HepG2 (cell line): Measurements from ENCODE around the gene TMF1. TPM values are rescaled to one million over a fixed set of nuclear protein-coding genes. Genes with fewer than 3 reads are reported as not detected.

Source experiments
- FOXK2 ChIP-seq: fragments of 450-650 bp; IDR thresholded peaks from 2 replicates; pipeline ENCODE4 v1.6.1; 2016
- FOXO1 ChIP-seq: sonication (generic); formaldehyde crosslinking; IDR thresholded peaks from 2 replicates; pipeline ENCODE4 v1.4.0; 2020; ENCODE audit warnings: missing genetic modification reagents
- HHEX ChIP-seq: IDR thresholded peaks from 2 replicates; pipeline ENCODE4 v1.6.1; 2016; ENCODE audit warnings: control low read depth
- HOXA3 ChIP-seq: sonication (generic); formaldehyde crosslinking; IDR thresholded peaks from 2 replicates; pipeline ENCODE4 v1.5.0; 2020; ENCODE audit warnings: missing genetic modification reagents
- KDM2A ChIP-seq: sonication (generic); formaldehyde crosslinking; IDR thresholded peaks from 2 replicates; pipeline ENCODE4 v1.4.0; 2020; ENCODE audit warnings: low read depth, missing genetic modification reagents, borderline replicate concordance
- MTF2 ChIP-seq: sonication (generic); formaldehyde crosslinking; IDR thresholded peaks from 2 replicates; pipeline ENCODE4 v1.5.0; 2020; ENCODE audit warnings: missing genetic modification reagents, borderline replicate concordance
- NFE2L2 ChIP-seq: fragments of 150-350 bp; IDR thresholded peaks from 2 replicates; pipeline ENCODE4 v1.6.1; 2014; ENCODE audit warnings: low read length
- RFX3 ChIP-seq: IDR thresholded peaks from 2 replicates; pipeline ENCODE4 v1.6.1; 2016; ENCODE audit warnings: missing biosample characterization, missing genetic modification reagents
- ZFP37 ChIP-seq: sonication (generic); formaldehyde crosslinking; IDR thresholded peaks from 2 replicates; pipeline ENCODE4 v1.4.0; 2020; ENCODE audit warnings: missing genetic modification reagents, borderline replicate concordance
- ZNF333 ChIP-seq: sonication (generic); formaldehyde crosslinking; IDR thresholded peaks from 2 replicates; pipeline ENCODE4 v1.4.0; 2020; ENCODE audit warnings: mild to moderate bottlenecking, missing genetic modification reagents, borderline replicate concordance
- ZNF546 ChIP-seq: sonication (generic); formaldehyde crosslinking; conservative IDR thresholded peaks from 2 replicates; pipeline ENCODE4 v1.8.1; 2023; ENCODE audit warnings: mild to moderate bottlenecking, missing genetic modification reagents
- ZNF7 ChIP-seq: IDR thresholded peaks from 2 replicates; pipeline ENCODE4 v1.6.1; 2016; ENCODE audit warnings: missing biosample characterization, missing genetic modification reagents
- polyA plus RNA-seq, 8 experiments: library from polyadenylated mRNA; depleted of rRNA in 3 of 8; stranded (reverse) in 7 of 8; unstranded in 1 of 8; fragments of >200 nt; fragmentation: Illumina TruSeq in 4 of 8; extraction: Trizol in 4 of 8; gene quantifications; 2 replicates each; pipeline versions ENCODE4 v1.2.1 to v1.2.3, GENCODE V29; 2011 to 2016; ENCODE audit warnings: low read depth in 4 of 8, missing spikeins in 1 of 8, mixed read lengths in 1 of 8; ENCODE audit not compliant: insufficient read depth in 1 of 8
- total RNA-seq, 5 experiments: library from RNA; depleted of rRNA; stranded (reverse); fragments of >200 nt; fragmentation: Illumina TruSeq; extraction: Trizol; gene quantifications; 2 replicates each; pipeline ENCODE4 v1.2.3, GENCODE V29; 2016; ENCODE audit warnings: low read depth in 1 of 5
- TF ChIP-seq, protein P1 (sequence below): sonication (generic); formaldehyde crosslinking; IDR thresholded peaks from 2 replicates; pipeline ENCODE4 v1.9.0; 2021; ENCODE audit warnings: mild to moderate bottlenecking, missing genetic modification reagents
- TF ChIP-seq, protein P2 (sequence below): sonication (generic); formaldehyde crosslinking; IDR thresholded peaks from 2 replicates; pipeline ENCODE4 v1.4.0; 2020; ENCODE audit warnings: mild to moderate bottlenecking, missing genetic modification reagents, borderline replicate concordance
- TF ChIP-seq, protein P3 (sequence below): sonication (generic); formaldehyde crosslinking; IDR thresholded peaks from 2 replicates; pipeline ENCODE4 v1.5.1; 2020; ENCODE audit warnings: missing genetic modification reagents, mild to moderate bottlenecking, borderline replicate concordance

The TMF1 gene
- total and polyA plus RNA-seq, 2 of the 13 experiments (the other 11 are each of a cell fraction or from before 2014, with no cell fraction given) = 12.1 to 38.4 TPM

DNA sequence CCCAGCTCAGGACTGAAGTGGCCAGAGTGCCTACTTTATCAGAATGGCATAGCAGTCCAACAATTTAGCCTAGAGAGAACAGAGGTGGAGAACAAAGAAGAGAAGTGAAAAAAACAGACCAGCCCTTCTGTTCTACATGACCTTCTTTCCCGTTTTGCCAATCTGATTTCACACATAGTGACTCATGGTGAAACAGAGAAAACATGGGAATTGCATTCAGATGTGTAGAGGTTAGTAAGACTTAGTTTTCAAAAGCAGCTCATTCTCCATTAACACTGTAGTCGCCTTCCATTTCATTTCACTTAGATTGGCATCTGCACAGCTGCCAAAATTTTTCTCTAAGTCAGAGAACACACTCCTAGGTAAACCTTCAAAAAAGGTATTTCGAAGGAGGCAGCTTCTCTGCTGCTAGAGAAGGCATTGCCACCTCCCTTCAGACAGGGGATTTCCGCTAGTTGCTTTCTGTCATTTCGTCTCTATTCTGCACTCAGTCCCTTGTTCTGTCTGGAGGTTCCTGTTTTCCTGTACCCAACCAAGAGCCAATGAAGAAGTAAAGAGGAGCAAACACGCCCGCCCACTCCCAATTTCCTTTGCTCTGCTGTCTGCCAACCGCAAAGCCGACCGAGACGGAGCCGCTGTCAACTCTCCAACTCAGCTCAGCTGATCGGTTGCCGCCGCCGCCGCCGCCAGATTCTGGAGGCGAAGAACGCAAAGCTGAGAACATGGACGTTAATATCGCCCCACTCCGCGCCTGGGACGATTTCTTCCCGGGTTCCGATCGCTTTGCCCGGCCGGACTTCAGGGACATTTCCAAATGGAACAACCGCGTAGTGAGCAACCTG, 32.4 kb upstream of the TMF1 start, which contains the start of gene ARL6IP5 (continued):
- TF ChIP-seq, protein P1, sequence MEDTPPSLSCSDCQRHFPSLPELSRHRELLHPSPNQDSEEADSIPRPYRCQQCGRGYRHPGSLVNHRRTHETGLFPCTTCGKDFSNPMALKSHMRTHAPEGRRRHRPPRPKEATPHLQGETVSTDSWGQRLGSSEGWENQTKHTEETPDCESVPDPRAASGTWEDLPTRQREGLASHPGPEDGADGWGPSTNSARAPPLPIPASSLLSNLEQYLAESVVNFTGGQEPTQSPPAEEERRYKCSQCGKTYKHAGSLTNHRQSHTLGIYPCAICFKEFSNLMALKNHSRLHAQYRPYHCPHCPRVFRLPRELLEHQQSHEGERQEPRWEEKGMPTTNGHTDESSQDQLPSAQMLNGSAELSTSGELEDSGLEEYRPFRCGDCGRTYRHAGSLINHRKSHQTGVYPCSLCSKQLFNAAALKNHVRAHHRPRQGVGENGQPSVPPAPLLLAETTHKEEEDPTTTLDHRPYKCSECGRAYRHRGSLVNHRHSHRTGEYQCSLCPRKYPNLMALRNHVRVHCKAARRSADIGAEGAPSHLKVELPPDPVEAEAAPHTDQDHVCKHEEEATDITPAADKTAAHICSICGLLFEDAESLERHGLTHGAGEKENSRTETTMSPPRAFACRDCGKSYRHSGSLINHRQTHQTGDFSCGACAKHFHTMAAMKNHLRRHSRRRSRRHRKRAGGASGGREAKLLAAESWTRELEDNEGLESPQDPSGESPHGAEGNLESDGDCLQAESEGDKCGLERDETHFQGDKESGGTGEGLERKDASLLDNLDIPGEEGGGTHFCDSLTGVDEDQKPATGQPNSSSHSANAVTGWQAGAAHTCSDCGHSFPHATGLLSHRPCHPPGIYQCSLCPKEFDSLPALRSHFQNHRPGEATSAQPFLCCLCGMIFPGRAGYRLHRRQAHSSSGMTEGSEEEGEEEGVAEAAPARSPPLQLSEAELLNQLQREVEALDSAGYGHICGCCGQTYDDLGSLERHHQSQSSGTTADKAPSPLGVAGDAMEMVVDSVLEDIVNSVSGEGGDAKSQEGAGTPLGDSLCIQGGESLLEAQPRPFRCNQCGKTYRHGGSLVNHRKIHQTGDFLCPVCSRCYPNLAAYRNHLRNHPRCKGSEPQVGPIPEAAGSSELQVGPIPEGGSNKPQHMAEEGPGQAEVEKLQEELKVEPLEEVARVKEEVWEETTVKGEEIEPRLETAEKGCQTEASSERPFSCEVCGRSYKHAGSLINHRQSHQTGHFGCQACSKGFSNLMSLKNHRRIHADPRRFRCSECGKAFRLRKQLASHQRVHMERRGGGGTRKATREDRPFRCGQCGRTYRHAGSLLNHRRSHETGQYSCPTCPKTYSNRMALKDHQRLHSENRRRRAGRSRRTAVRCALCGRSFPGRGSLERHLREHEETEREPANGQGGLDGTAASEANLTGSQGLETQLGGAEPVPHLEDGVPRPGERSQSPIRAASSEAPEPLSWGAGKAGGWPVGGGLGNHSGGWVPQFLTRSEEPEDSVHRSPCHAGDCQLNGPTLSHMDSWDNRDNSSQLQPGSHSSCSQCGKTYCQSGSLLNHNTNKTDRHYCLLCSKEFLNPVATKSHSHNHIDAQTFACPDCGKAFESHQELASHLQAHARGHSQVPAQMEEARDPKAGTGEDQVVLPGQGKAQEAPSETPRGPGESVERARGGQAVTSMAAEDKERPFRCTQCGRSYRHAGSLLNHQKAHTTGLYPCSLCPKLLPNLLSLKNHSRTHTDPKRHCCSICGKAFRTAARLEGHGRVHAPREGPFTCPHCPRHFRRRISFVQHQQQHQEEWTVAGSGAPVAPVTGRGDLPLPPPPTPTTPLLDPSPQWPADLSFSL (CRISPR knock-in tag) = no peak
- no peak for TF ChIP-seq MTF2 (CRISPR knock-in tag)
- no peak; the same call in 1 of the 2 replicates for TF ChIP-seq FOXO1 (CRISPR knock-in tag)
- no peak for TF ChIP-seq ZNF7
- TF ChIP-seq, protein P2, sequence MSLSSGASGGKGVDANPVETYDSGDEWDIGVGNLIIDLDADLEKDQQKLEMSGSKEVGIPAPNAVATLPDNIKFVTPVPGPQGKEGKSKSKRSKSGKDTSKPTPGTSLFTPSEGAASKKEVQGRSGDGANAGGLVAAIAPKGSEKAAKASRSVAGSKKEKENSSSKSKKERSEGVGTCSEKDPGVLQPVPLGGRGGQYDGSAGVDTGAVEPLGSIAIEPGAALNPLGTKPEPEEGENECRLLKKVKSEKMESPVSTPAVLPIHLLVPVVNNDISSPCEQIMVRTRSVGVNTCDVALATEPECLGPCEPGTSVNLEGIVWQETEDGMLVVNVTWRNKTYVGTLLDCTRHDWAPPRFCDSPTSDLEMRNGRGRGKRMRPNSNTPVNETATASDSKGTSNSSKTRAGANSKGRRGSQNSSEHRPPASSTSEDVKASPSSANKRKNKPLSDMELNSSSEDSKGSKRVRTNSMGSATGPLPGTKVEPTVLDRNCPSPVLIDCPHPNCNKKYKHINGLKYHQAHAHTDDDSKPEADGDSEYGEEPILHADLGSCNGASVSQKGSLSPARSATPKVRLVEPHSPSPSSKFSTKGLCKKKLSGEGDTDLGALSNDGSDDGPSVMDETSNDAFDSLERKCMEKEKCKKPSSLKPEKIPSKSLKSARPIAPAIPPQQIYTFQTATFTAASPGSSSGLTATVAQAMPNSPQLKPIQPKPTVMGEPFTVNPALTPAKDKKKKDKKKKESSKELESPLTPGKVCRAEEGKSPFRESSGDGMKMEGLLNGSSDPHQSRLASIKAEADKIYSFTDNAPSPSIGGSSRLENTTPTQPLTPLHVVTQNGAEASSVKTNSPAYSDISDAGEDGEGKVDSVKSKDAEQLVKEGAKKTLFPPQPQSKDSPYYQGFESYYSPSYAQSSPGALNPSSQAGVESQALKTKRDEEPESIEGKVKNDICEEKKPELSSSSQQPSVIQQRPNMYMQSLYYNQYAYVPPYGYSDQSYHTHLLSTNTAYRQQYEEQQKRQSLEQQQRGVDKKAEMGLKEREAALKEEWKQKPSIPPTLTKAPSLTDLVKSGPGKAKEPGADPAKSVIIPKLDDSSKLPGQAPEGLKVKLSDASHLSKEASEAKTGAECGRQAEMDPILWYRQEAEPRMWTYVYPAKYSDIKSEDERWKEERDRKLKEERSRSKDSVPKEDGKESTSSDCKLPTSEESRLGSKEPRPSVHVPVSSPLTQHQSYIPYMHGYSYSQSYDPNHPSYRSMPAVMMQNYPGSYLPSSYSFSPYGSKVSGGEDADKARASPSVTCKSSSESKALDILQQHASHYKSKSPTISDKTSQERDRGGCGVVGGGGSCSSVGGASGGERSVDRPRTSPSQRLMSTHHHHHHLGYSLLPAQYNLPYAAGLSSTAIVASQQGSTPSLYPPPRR (CRISPR knock-in tag) = no peak
- no peak for TF ChIP-seq NFE2L2
- TF ChIP-seq, protein P3, sequence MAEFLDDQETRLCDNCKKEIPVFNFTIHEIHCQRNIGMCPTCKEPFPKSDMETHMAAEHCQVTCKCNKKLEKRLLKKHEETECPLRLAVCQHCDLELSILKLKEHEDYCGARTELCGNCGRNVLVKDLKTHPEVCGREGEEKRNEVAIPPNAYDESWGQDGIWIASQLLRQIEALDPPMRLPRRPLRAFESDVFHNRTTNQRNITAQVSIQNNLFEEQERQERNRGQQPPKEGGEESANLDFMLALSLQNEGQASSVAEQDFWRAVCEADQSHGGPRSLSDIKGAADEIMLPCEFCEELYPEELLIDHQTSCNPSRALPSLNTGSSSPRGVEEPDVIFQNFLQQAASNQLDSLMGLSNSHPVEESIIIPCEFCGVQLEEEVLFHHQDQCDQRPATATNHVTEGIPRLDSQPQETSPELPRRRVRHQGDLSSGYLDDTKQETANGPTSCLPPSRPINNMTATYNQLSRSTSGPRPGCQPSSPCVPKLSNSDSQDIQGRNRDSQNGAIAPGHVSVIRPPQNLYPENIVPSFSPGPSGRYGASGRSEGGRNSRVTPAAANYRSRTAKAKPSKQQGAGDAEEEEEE (CRISPR knock-in tag) = no peak
- TF ChIP-seq ZFP37 (CRISPR knock-in tag) = no peak
- TF ChIP-seq HOXA3 = peak; percentile 81; the same call in 1 of the 2 replicates
- TF ChIP-seq KDM2A (CRISPR knock-in tag) = peak; percentile 81; the same call in 1 of the 2 replicates
- TF ChIP-seq FOXK2 = no peak
- TF ChIP-seq RFX3 (CRISPR knock-in tag) = no peak
- no peak for TF ChIP-seq ZNF333 (CRISPR knock-in tag)
- TF ChIP-seq HHEX (CRISPR knock-in tag) = no peak
- TF ChIP-seq ZNF546 (CRISPR knock-in tag) = 0 out of 2 replicates have a peak, but pooled peaks have one; percentile 35
